K562 (cell line): ENCODE results near the gene RIMS3. TPM values are rescaled to one million over a fixed set of nuclear protein-coding genes. Genes with fewer than 3 reads are reported as not detected.
A peak's percentile ranks its signal among the peaks of the same experiment; 100 is the strongest.

ENCODE experiments used
- CBFB ChIP-seq: sonication (generic); formaldehyde crosslinking; IDR thresholded peaks from 2 replicates; pipeline ENCODE4 v1.4.0; 2020; ENCODE audit warnings: mild to moderate bottlenecking, missing genetic modification reagents
- ELF4 ChIP-seq: fragments of 450-650 bp; formaldehyde crosslinking; IDR thresholded peaks from 2 replicates; pipeline ENCODE4 v1.4.0; 2022; ENCODE audit warnings: missing genetic modification characterization
- ESRRA ChIP-seq: fragments of 450-650 bp; IDR thresholded peaks from 2 replicates; pipeline ENCODE4 v1.6.1; 2014; ENCODE audit warnings: low read depth, mild to moderate bottlenecking, moderate library complexity, borderline replicate concordance
- ESRRB ChIP-seq: fragments of 250-450 bp; sonication (Bioruptor Pico); IDR thresholded peaks from 2 replicates; pipeline ENCODE4 v1.5.0; 2020; ENCODE audit warnings: mild to moderate bottlenecking, moderate library complexity, borderline replicate concordance
- FUS ChIP-seq: fragments of 200-400 bp; formaldehyde crosslinking; optimal IDR thresholded peaks from 2 replicates; pipeline ENCODE3; 2017; ENCODE audit warnings: low read depth, low read length
- GATAD2B ChIP-seq: fragments of 450-650 bp; IDR thresholded peaks from 2 replicates; pipeline ENCODE4 v1.6.1; 2017; ENCODE audit warnings: mild to moderate bottlenecking, borderline replicate concordance
- MAFG ChIP-seq: fragments of 450-650 bp; conservative IDR thresholded peaks from 2 replicates; pipeline ENCODE4 v1.6.1; 2016; ENCODE audit warnings: missing genetic modification characterization, missing compliant biosample characterization
- MCM7 ChIP-seq, 2 experiments: fragments of 450-650 bp; IDR thresholded peaks; 2 replicates each; pipeline ENCODE4 v1.6.1; 2016 to 2018
- MYBL2 ChIP-seq, 2 experiments: fragments of 450-650 bp in 1 of 2; sonication (generic) in 1 of 2; formaldehyde crosslinking in 1 of 2; IDR thresholded peaks; 2 replicates each; pipeline versions ENCODE4 v1.6.1 to v1.8.1; 2017 to 2022; ENCODE audit warnings: borderline replicate concordance in 1 of 2, inconsistent platforms in 1 of 2, low read depth in 1 of 2, mild to moderate bottlenecking in 1 of 2, missing genetic modification reagents in 1 of 2, moderate library complexity in 1 of 2
- MYNN ChIP-seq, 2 experiments: sonication (generic); formaldehyde crosslinking in 1 of 2; IDR thresholded peaks; 2 replicates each; pipeline versions ENCODE4 v1.5.0 to v1.6.1; 2016 to 2020; ENCODE audit warnings: antibody characterized with exemption in 1 of 2, missing genetic modification reagents in 1 of 2
- NFRKB ChIP-seq: fragments of 450-650 bp; IDR thresholded peaks from 2 replicates; pipeline ENCODE4 v1.6.1; 2016; ENCODE audit warnings: low read depth
- NR3C1 ChIP-seq: sonication (generic); formaldehyde crosslinking; IDR thresholded peaks from 2 replicates; pipeline ENCODE4 v1.8.1; 2022; ENCODE audit warnings: missing genetic modification reagents
- PHF20 ChIP-seq: fragments of 450-650 bp; IDR thresholded peaks from 2 replicates; pipeline ENCODE4 v1.6.1; 2018; ENCODE audit not compliant: partially characterized antibody
- POLR2AphosphoS5 ChIP-seq: IDR thresholded peaks from 2 replicates; pipeline ENCODE4 v1.6.1; 2011; ENCODE audit warnings: mild to moderate bottlenecking, low read depth, low read length, moderate library complexity; ENCODE audit not compliant: control insufficient read depth, insufficient read depth
- PTRF ChIP-seq: fragments of 450-650 bp; IDR thresholded peaks from 2 replicates; pipeline ENCODE4 v1.6.1; 2016; ENCODE audit warnings: mild to moderate bottlenecking, missing genetic modification characterization, missing compliant biosample characterization
- SAFB ChIP-seq: fragments of 200-400 bp; formaldehyde crosslinking; IDR thresholded peaks from 2 replicates; pipeline ENCODE4 v1.6.1; 2017; ENCODE audit warnings: low read depth, low read length, borderline replicate concordance
- SNIP1 ChIP-seq: fragments of 450-650 bp; IDR thresholded peaks from 2 replicates; pipeline ENCODE4 v1.7.1; 2017; ENCODE audit warnings: low read depth, mild to moderate bottlenecking
- TAL1 ChIP-seq: fragments of 450-650 bp; IDR thresholded peaks from 2 replicates; pipeline ENCODE4 v1.6.1; 2016; ENCODE audit warnings: mild to moderate bottlenecking
- TCF7L2 ChIP-seq: fragments of 150-350 bp; IDR thresholded peaks from 2 replicates; pipeline ENCODE4 v1.6.1; 2016; ENCODE audit warnings: low read depth, mild to moderate bottlenecking, low read length, moderate library complexity
- TFAM ChIP-seq: fragments of 250-450 bp; sonication (Bioruptor Pico); conservative IDR thresholded peaks from 2 replicates; pipeline ENCODE4 v1.5.0; 2021; ENCODE audit warnings: mild to moderate bottlenecking, moderate library complexity
- THRAP3 ChIP-seq: fragments of 450-650 bp; IDR thresholded peaks from 2 replicates; pipeline ENCODE4 v1.6.1; 2016; ENCODE audit warnings: mild to moderate bottlenecking, inconsistent platforms, borderline replicate concordance
- ZBTB8A ChIP-seq: fragments of 450-650 bp; IDR thresholded peaks from 2 replicates; pipeline ENCODE4 v1.6.1; 2018; ENCODE audit warnings: mild to moderate bottlenecking, moderate library complexity; ENCODE audit not compliant: partially characterized antibody
- ZNF239 ChIP-seq: fragments of 250-450 bp; sonication (Bioruptor Pico); IDR thresholded peaks from 2 replicates; pipeline ENCODE4 v1.4.0; 2020; ENCODE audit warnings: mild to moderate bottlenecking
- ZNF354B ChIP-seq: fragments of 250-450 bp; sonication (Bioruptor Pico); IDR thresholded peaks from 2 replicates; pipeline ENCODE4 v1.4.0; 2020
- polyA plus RNA-seq, 8 experiments: library from polyadenylated mRNA; depleted of rRNA in 4 of 8; stranded (reverse) in 5 of 8; unstranded in 3 of 8; fragments of >200 nt; fragmentation: Nextera tagmentation in 2 of 8; fragmentation: Illumina TruSeq in 1 of 8; extraction: Ambion mirVana in 2 of 8; extraction: Trizol in 1 of 8; gene quantifications; 2 replicates each; pipeline versions ENCODE4 v1.2.1 to v1.2.3, GENCODE V29; 2011 to 2014; ENCODE audit warnings: inconsistent platforms in 1 of 8, missing spikeins in 1 of 8
- total RNA-seq, 7 experiments: library from RNA; depleted of rRNA in 6 of 7; stranded (reverse); fragments of >200 nt in 6 of 7; fragmentation: Illumina TruSeq in 2 of 7; extraction: Trizol in 2 of 7; gene quantifications; 2 replicates each; pipeline versions ENCODE4 v1.2.1 to v1.2.3, GENCODE V29; 2011 to 2021; ENCODE audit warnings: low replicate concordance in 1 of 7
- TF ChIP-seq, protein P1 (sequence below): fragments of 250-450 bp; sonication (Bioruptor Pico); IDR thresholded peaks from 2 replicates; pipeline ENCODE4 v1.8.0; 2022; ENCODE audit warnings: moderate library complexity, mild to moderate bottlenecking, inconsistent platforms
- TF ChIP-seq, protein P2 (sequence below): fragments of 450-650 bp; formaldehyde crosslinking; IDR thresholded peaks from 2 replicates; pipeline ENCODE4 v1.4.0; 2022; ENCODE audit warnings: mild to moderate bottlenecking, moderate library complexity
- TF ChIP-seq, protein P3 (sequence below): fragments of 450-650 bp; IDR thresholded peaks from 2 replicates; pipeline ENCODE4 v1.6.1; 2016; ENCODE audit warnings: borderline replicate concordance

RIMS3 gene
- total and polyA plus RNA-seq, 9 of the 15 experiments (the other 6 are each of a cell fraction or from before 2014, with no cell fraction given) = 0.06 to 1.2 (median 0.59) TPM

DNA sequence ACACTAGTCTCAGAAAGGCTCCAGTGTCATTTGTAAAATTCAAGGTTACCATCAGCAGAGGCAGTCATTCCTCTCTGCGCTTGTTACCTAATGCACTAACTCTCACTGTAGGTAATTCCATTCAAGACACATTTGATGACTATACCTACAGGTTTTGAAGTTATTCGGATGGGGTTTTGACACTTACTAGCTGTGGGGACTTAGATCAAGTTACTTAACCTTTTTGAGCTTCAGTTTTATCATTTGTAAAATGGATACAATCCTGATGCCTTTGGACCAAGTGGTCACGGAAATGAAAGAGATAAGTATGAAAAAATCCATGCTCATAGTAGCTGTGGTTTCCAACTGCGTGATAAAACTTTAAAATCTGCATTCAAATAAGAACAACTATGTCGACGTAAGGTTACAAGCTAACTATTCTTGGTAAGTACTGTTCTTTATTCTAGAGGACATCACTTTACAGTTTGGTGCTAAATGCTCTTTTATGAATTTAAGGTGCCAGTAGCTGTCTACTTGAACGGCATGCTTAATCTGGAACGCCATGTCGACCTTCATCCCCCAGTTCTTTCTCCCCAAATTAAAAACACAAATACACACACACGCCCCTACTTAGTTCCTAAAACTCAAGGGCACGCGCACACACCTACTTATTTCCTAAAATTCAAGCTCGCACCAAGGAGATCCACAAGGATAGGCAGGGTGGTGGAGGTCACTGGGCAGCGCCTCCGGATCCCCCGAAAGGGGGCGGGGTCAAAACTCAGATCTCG is 25.5 kb upstream of the RIMS3 start (continued):
- TF ChIP-seq ESRRA (peak; percentile 87), MYBL2 (IDR thresholded peaks at IDR 0.05; ENCODE audit: low read depth) (no peak), MYBL2 (CRISPR knock-in tag; IDR thresholded peaks at IDR 0.05; ENCODE audit: borderline replicate concordance) (no peak), ZBTB8A (peak; percentile 98), SNIP1 (no peak), POLR2AphosphoS5 (peak; percentile 30; the same call in 1 of the 2 replicates), ZNF354B (CRISPR knock-in tag) (no peak), GATAD2B (0 out of 2 replicates have a peak, but pooled peaks have one; percentile 47), TCF7L2 (no peak), CBFB (CRISPR knock-in tag) (no peak), SAFB (no peak), ZNF239 (CRISPR knock-in tag) (0 out of 2 replicates have a peak, but pooled peaks have one; percentile 11), THRAP3 (peak; percentile 35; the same call in 1 of the 2 replicates), MAFG (no peak), FUS (no peak), ESRRB (0 out of 2 replicates have a peak, but pooled peaks have one; percentile 7), PTRF (tag) (no peak), TFAM (CRISPR knock-in tag) (no peak), NR3C1 (CRISPR knock-in tag) (no peak), MCM7 (IDR thresholded peaks at IDR 0.05) (no peak), MYNN (IDR thresholded peaks at IDR 0.05) (no peak), MYNN (CRISPR knock-in tag; IDR thresholded peaks at IDR 0.05) (no peak), PHF20 (no peak), ELF4 (CRISPR knock-in tag) (peak; percentile 81; the same call in 1 of the 2 replicates), NFRKB (no peak), TAL1 (0 out of 2 replicates have a peak, but pooled peaks have one; percentile 0)
- TF ChIP-seq, protein P1, sequence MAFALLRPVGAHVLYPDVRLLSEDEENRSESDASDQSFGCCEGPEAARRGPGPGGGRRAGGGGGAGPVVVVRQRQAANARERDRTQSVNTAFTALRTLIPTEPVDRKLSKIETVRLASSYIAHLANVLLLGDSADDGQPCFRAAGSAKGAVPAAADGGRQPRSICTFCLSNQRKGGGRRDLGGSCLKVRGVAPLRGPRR (CRISPR knock-in tag) = no peak
- TF ChIP-seq, protein P2, sequence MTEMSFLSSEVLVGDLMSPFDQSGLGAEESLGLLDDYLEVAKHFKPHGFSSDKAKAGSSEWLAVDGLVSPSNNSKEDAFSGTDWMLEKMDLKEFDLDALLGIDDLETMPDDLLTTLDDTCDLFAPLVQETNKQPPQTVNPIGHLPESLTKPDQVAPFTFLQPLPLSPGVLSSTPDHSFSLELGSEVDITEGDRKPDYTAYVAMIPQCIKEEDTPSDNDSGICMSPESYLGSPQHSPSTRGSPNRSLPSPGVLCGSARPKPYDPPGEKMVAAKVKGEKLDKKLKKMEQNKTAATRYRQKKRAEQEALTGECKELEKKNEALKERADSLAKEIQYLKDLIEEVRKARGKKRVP = 0 out of 2 replicates have a peak, but pooled peaks have one; percentile 43
- TF ChIP-seq, protein P3, sequence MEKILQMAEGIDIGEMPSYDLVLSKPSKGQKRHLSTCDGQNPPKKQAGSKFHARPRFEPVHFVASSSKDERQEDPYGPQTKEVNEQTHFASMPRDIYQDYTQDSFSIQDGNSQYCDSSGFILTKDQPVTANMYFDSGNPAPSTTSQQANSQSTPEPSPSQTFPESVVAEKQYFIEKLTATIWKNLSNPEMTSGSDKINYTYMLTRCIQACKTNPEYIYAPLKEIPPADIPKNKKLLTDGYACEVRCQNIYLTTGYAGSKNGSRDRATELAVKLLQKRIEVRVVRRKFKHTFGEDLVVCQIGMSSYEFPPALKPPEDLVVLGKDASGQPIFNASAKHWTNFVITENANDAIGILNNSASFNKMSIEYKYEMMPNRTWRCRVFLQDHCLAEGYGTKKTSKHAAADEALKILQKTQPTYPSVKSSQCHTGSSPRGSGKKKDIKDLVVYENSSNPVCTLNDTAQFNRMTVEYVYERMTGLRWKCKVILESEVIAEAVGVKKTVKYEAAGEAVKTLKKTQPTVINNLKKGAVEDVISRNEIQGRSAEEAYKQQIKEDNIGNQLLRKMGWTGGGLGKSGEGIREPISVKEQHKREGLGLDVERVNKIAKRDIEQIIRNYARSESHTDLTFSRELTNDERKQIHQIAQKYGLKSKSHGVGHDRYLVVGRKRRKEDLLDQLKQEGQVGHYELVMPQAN = peak; percentile 76
